Testis (tissue), 2 donors: ENCODE measurements around the gene TEAD3.

ENCODE experiments used
- CTCF ChIP-seq, 3 experiments: fragments of 450-650 bp in 2 of 3; fragments of 200-600 bp in 1 of 3; sonication (generic) in 1 of 3; IDR thresholded peaks; one replicate each; pipeline ENCODE4 v1.5.1; 2016 to 2019; ENCODE audit warnings: antibody characterized with exemption in 3 of 3, mild to moderate bottlenecking in 2 of 3, moderate library complexity in 1 of 3
- POLR2A ChIP-seq: fragments of 450-650 bp; IDR thresholded peaks from one replicate; pipeline ENCODE4 v1.6.1; 2017; ENCODE audit warnings: antibody characterized with exemption, mild to moderate bottlenecking, moderate library complexity

GRCh38 chr6:35494161-35494563, 2.7 kb downstream of the TEAD3 start:
- TF ChIP-seq CTCF (IDR thresholded peaks at IDR 0.05) (no peak), POLR2A (no peak)
